CD4-positive, alpha-beta T cell treated with Interleukin-17A for 1 hour (primary cell): ENCODE measurements around the gene C4A.
A peak's percentile ranks its signal among the peaks of the same experiment; 100 is the strongest.
"Not testable (repeated sequence)": the region's sequence is repeated elsewhere in the genome, so short reads cannot be mapped to it uniquely, and the experiment has no call there.

Experiments used
- DNase-seq: peaks from one replicate; pipeline ENCODE4 v3.0.0-alpha.2; 2020

The C4A gene

DNA sequence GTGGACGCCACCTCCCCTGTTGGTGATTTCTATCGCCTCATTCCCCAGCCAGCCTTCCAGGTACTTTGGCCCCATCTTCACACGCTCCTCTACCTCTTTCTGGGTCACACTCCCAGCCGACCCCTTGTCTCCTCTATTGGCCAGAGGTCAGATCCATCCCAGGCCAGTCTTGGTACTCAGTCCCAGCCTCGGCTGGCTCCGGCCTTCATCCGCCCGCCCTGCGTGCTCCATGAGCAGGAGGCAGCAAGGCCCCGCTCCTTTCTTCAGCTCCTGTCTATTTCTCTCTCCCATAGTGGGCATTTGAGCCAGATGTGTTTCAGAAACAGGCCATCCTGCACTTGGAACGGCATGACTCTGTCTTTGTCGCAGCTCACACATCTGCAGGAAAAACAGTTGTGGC lies 20.2 kb upstream of the C4A start:
- no peak for DNase-seq

DNA sequence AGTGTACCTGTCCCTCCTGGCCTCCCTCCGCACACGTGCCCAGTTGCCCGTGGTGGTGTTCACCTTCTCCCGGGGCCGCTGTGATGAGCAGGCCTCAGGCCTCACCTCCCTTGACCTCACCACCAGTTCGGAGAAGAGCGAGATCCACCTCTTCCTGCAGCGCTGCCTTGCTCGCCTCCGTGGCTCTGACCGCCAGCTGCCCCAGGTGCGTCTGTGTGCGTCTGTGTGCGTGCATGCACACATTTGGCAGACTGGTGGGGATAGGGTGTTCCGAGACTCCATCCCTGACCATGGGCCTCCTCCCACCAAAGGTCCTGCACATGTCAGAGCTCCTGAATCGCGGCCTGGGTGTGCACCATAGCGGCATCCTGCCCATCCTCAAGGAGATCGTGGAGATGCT lies 17.9 kb upstream of the C4A start:
- no peak for DNase-seq

DNA sequence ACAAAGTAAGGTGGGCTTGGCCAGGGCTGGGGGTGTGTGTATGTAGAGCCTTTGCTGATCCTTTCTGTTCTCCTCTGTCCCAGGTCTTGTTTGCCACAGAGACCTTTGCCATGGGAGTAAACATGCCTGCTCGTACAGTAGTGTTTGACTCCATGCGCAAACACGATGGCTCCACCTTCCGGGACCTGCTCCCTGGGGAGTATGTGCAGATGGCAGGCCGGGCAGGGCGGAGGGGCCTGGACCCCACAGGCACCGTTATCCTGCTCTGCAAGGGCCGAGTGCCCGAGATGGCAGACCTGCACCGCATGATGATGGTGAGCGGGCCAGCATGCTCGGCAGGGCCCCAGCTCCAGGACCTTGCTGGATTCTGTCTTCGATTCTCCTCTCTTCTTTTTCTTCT lies 16.2 kb upstream of the C4A start:
- DNase-seq, result no peak

DNA sequence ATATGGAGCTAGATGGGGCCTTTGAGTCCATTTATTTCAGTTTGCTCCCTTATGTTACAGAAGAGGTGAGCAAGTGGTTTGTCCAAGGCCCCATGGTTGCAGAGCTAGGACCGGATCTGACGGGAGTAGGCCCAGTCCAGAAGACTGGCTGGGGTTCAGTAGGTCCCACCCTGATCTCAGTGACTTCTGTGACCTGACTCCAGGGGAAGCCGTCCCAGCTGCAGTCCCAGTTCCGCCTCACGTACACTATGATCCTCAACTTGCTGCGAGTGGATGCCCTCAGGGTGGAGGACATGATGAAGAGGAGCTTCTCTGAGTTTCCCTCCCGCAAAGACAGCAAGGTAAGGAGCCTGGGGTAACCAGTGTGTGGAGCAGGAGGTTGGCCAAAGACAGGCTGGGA lies 15.4 kb upstream of the C4A start:
- no peak for DNase-seq

DNA sequence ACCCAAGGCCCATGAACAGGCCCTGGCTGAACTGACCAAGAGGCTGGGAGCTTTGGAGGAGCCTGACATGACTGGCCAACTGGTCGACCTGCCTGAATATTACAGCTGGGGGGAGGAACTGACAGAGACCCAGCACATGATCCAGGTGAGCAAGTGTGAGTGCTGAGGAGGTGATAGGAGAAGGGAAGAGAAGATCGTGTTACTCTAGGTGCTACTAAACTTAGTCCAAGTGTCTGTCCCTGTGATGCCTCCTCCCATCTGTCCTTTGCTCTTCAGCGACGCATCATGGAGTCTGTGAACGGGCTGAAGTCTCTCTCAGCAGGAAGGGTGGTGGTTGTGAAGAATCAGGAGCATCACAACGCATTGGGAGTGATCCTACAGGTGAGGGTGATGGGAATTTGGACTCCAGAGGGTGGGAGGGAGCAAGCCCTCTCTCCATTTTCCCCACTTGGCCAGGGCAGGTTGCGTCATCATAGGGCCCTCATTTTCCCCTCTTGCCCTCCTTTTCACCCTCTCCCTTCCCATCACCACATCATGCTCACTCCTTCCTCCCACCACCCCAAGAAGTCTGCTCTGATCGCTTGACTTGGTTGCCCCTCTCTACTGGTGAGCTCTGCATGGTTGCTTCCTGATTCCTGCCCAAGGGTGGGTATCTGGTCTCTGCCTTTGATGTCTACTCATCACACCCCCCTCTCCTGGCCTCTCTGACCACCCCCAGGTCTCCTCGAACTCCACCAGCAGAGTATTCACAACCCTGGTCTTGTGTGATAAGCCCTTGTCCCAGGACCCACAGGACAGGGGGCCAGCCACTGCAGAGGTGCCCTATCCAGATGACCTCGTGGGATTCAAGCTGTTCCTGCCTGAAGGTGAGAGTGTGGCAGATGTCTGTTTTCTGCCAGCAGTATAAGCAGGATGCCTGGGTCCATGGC lies 14.6 kb upstream of the C4A start:
- no peak for DNase-seq

GRCh38 chr6:31967926-31968320 lies 13.9 kb upstream of the C4A start:
- no peak for DNase-seq

- DNase-seq, result no peak
Measured at GRCh38 chr6:31968326-31968725, 13.5 kb upstream of the C4A start.

DNA sequence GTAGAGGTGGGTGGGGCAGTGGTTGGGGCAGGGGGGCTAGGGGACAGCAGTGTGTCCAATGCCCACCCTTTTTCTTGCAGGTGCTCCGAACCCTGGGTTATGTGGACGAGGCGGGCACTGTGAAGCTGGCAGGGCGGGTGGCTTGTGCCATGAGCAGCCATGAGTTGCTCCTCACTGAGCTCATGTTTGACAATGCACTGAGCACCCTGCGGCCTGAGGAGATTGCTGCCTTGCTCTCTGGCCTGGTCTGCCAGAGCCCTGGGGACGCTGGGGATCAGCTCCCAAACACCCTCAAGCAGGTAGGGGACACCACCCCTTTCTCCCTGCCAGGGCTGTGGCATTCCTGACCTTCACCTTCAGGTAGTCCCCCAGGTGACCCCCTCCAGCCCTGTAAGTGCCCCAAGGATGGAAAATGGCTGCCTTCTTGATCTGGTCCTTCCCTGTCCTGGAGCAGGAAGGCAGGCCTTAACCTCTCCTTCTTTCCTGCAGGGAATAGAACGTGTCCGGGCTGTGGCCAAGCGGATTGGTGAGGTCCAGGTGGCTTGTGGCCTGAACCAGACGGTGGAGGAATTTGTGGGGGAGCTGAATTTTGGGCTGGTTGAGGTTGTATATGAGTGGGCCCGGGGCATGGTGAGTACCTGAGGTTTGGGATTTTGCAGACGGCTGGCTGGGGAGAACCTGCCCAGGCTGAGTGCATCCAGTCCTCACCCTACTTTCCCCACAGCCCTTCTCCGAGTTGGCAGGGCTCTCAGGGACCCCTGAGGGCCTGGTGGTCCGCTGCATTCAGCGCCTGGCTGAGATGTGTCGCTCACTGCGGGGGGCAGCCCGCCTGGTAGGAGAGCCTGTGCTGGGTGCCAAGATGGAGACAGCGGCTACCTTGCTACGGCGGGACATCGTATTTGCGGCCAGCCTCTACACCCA lies 12.8 kb upstream of the C4A start:
- DNase-seq, result no peak

DNA sequence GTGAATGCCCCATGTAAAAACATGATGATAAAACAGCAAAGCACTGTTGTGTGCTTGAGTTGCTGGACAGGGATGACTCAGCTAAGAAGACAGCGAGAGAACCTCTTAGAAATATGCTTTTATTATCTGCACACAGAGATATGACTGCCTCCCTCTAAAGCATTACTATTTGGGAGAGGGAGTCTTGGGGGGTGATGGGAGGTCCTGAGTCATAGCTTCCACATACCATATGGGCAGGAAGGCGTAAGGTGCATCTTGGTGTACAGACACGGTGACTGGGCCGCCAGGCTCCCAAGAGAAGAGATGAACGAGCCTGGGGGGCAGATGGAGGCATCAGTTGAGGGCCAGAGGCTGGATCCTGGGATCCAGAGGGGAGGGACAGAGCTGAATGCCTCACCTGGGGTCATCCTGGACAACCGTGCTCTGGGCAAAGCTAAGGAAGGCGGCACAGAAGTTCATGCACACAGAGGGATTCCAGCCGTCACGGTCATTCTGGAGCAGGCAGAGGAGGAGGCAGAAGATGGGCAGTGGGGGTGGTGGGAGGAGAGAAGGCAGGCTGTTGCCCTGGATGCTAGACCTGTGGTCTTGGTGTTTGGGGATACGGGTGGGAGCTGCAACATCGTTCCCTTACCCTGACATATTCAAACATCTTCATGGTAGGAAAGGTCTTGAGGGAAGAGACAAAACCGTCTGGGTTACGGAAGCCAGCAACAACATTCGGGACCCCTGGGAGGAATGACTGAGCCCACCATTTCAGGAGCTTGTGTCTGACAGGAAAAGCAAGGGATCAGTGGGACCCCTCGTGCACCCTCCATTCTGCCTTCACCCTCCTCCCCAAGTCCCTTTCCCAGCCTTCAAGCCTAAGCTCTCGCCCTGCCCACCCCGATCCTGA lies 11.9 kb upstream of the C4A start:
- no peak for DNase-seq

GRCh38 chr6:31970604-31971271 lies 11.1 kb upstream of the C4A start:
- DNase-seq, result no peak

GRCh38 chr6:31971279-31971992 lies 10.4 kb upstream of the C4A start:
- no peak for DNase-seq

- DNase-seq, result peak; percentile 99
Measured at GRCh38 chr6:31971993-31972708, 9.7 kb upstream of the C4A start, which contains the start of gene DXO. DXO (minus strand) TSS chr6:31972138; CDS start chr6:31971675, 463 bp downstream.

- peak; percentile 28 for DNase-seq
Measured at GRCh38 chr6:31972709-31973350, 9.0 kb upstream of the C4A start.

DNA sequence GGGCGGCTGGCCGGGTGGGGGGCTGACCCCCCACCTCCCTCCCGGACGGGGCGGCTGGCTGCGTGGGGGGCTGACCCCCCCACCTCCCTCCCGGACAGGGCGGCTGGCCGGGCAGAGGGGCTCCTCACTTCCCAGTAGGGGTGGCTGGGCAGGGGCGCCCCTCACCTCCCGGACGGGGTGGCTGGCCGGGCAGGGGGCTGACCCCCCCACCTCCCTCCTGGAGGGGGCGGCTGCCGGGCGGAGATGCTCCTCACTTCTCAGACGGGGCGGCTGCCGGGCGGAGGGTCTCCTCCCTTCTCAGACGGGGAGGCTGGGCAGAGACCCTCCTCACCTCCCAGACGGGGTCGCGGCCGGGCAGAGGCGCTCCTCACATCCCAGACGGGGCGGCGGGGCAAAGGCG lies 5.8 kb upstream of the C4A start:
- not testable (repeated sequence) for DNase-seq

DNA sequence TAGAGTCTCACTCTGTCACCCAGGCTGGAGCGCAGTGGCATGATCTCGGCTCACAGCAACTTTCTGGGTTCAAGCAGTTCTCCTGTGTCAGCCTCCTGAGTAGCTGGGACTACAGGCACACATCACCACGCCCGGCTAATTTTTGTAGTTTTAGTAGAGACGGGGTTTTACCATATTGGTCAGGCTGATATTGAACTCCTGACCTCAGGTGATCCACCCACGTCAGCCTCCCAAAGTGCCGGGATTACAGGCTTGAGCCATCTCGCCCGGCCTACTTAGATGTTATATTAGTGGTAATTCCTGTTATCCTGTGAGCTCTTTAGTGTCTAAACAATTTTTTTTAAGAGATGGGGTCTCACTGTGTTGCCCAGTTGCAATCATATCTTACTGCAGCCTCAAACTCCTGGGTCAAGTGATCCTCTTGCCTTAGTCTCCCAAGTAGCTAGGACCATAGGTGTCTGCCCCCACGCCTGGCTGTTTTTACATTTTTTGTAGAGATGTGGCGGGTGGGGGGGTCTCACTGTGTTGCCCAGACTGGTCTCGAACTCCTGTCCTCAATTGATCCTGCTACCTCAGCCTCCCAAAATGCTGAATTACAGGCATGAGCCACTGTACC lies 3.9 kb upstream of the C4A start:
- DNase-seq, result no peak

- DNase-seq, result no peak
Measured at GRCh38 chr6:31978831-31979230, 3.0 kb upstream of the C4A start.

DNA sequence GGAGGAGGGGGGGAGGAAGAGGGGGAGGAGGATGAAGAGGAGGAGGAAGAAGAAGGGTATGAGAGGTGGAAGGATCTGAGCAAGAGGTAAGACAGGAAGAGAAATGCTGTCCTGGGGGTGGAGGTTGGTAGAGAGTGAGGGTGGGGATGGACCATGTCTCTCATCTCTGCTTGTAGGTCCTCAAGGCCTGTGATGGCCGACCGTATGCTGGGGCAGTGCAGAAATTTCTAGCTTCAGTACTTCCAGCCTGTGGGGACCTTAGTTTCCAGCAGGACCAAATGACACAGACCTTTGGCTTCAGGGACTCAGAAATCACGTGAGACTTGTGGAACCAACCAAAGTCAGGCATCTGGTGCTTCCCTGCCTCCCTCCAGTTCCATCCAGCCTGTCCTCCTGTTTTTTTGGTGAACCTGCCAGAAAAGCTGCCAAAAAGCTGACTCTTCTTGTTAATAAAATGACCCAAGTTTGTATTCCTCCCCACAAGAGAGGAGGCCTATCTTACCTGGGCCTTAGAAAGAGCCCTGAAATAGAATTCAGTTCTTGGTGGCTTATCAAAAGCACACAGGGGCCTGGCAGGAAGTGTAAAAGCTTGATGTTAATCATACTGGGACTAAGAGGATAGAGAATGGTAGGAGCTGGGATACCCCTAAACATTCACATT lies 2.5 kb upstream of the C4A start:
- no peak for DNase-seq

GRCh38 chr6:31980195-31980876 lies 1.5 kb upstream of the C4A start:
- not testable (repeated sequence) for DNase-seq
